ENCODE data around the gene WNT7B. TPM values are rescaled to one million over a fixed set of nuclear protein-coding genes. Genes with fewer than 3 reads are reported as not detected.
A peak's percentile ranks its signal among the peaks of the same experiment; 100 is the strongest.

Gene WNT7B
- total RNA-seq, 4 donors from 2014 or later: 18.7 to 54.4 (median 44.1) TPM

GRCh38 chr22:45995405-45996101 is 18.6 kb upstream of the WNT7B start:
- TF ChIP-seq POLR2A (IDR thresholded peaks at IDR 0.05) (no peak), POLR2AphosphoS5 (IDR thresholded peaks at IDR 0.05) (no peak), EP300 (IDR thresholded peaks at IDR 0.05) (no peak)
- TF ChIP-seq, protein P1, sequence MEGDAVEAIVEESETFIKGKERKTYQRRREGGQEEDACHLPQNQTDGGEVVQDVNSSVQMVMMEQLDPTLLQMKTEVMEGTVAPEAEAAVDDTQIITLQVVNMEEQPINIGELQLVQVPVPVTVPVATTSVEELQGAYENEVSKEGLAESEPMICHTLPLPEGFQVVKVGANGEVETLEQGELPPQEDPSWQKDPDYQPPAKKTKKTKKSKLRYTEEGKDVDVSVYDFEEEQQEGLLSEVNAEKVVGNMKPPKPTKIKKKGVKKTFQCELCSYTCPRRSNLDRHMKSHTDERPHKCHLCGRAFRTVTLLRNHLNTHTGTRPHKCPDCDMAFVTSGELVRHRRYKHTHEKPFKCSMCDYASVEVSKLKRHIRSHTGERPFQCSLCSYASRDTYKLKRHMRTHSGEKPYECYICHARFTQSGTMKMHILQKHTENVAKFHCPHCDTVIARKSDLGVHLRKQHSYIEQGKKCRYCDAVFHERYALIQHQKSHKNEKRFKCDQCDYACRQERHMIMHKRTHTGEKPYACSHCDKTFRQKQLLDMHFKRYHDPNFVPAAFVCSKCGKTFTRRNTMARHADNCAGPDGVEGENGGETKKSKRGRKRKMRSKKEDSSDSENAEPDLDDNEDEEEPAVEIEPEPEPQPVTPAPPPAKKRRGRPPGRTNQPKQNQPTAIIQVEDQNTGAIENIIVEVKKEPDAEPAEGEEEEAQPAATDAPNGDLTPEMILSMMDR (IDR thresholded peaks at IDR 0.05): no peak
- Histone ChIP-seq H3K4me1 (peaks cover 50% of the 10 kb centered on the region), H3K9me3 (no peaks in the 10 kb centered on the region), H3K4me3 (no peak overlapping the region), H3K36me3 (no peaks in the 10 kb centered on the region), H3K27ac (no peak overlapping the region), H3K27me3 (no peaks in the 10 kb centered on the region)
- DNase-seq (ENCODE audit: low spot score in 2 of 2): no peak
- 74% methylated on average over 22 of the region's 27 CpGs for WGBS

DNA sequence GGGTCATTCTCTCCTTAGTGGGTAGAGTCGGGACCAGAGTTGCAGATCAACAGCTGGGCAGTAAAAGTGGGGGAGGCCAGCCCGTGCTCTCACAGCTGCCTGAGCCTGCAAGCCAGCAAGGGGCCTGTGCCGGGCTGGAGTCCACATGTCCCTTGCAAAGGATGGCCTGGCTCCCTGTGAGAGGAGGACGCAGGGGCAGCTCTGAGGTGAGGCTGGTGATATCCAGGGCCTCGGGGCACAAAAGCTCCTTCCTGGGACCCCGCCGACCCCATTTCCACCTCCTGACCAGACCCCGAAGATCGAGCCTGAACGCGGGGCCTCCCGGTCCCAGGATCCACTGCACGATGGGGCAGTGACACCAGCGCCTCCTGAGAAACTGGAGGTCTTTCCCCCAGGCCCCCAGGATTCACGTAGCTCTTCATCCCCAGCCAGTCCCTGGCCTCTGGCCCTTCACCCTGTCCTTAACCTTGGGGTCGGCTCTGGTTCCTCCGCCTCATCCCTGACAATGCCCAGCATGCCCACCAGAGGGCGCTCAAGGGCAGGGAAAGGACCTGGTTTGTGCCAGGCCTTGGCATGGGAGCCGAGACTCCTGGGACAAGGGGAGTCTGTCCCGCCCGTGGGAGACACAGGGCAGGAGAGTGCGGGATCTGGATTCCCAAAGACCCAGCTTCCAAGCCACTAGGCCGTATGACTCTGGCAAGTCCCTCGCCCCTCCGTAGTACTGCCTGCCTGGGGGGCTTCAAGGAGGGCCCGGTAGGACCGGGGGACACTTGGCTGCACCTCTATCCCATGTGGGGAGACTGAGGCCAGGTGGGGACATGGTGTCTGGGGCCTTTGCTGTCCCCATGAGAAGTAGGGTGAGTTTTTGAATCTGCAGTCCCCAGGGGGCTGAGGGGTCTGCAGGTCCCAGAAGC is 17.8 kb upstream of the WNT7B start:
- Histone ChIP-seq H3K27ac (no peak overlapping the region), H3K4me1 (peaks cover 50% of the 10 kb centered on the region)
- DNase-seq (ENCODE audit: low spot score in 2 of 2): peak; percentile 91 to 92

DNA sequence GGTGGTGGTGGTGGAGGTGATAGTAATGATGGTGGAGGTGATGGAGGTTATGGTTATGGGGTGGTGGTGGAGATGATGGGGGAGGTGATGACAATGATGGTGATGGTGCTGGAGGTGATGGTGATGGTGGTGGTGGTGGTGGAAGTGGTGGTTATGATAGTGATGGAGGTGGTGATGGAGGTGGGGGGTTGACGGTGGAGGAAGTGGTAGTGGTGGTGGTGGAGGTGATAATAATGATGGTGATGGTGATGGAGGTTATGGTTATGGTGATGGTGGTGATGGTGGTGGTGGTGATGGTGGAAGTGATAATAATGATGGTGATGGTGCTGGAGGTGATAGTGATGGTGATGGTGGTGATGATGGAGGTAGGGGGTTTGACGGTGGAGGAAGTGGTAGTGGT is 16.9 kb upstream of the WNT7B start:
- H3K27ac ChIP-seq: no peak overlapping the region
- H3K27me3 ChIP-seq: no peaks in the 10 kb centered on the region
- TF ChIP-seq POLR2AphosphoS5 (IDR thresholded peaks at IDR 0.05): no peak
- TF ChIP-seq POLR2A (IDR thresholded peaks at IDR 0.05): no peak
- TF ChIP-seq, protein P1 (IDR thresholded peaks at IDR 0.05): no peak
- no peak for TF ChIP-seq EP300 (IDR thresholded peaks at IDR 0.05)
- H3K4me1 ChIP-seq: peaks cover 45% of the 10 kb centered on the region
- no peaks in the 10 kb centered on the region for H3K9me3 ChIP-seq
- no peak overlapping the region for H3K4me3 ChIP-seq
- DNase-seq (ENCODE audit: low spot score in 2 of 2): no peak
- no peaks in the 10 kb centered on the region for H3K36me3 ChIP-seq
- WGBS: 63% methylated on average over 2 of the region's 2 CpGs

More for the DNA sequence above, 17.8 kb upstream of the WNT7B start:
- Histone ChIP-seq H3K9me3 (no peaks in the 10 kb centered on the region), H3K4me3 (no peak overlapping the region), H3K27me3 (no peaks in the 10 kb centered on the region), H3K36me3 (no peaks in the 10 kb centered on the region)
- WGBS: 31% methylated on average over 16 of the region's 27 CpGs
- peak in 1 of 3 donors; percentile 49 for TF ChIP-seq POLR2AphosphoS5 (IDR thresholded peaks at IDR 0.05)
- TF ChIP-seq, protein P1 (IDR thresholded peaks at IDR 0.05): peak; percentile 93 to 94
- no peak for TF ChIP-seq EP300 (IDR thresholded peaks at IDR 0.05)
- no peak for TF ChIP-seq POLR2A (IDR thresholded peaks at IDR 0.05)

- Histone ChIP-seq H3K9me3 (no peaks in the 10 kb centered on the region), H3K36me3 (no peaks in the 10 kb centered on the region), H3K4me1 (peaks cover 39% of the 10 kb centered on the region), H3K27ac (no peak overlapping the region), H3K4me3 (no peak overlapping the region), H3K27me3 (no peaks in the 10 kb centered on the region)
- 97% methylated on average over 5 of the region's 5 CpGs for WGBS
- DNase-seq (ENCODE audit: low spot score in 2 of 2): no peak
- no peak for TF ChIP-seq EP300 (IDR thresholded peaks at IDR 0.05)
- TF ChIP-seq, protein P1 (IDR thresholded peaks at IDR 0.05): no peak
- TF ChIP-seq POLR2AphosphoS5 (IDR thresholded peaks at IDR 0.05): no peak
- no peak for TF ChIP-seq POLR2A (IDR thresholded peaks at IDR 0.05)
Observed at GRCh38 chr22:45993143-45993692, 16.3 kb upstream of the WNT7B start.

GRCh38 chr22:45992737-45993136 is 15.8 kb upstream of the WNT7B start:
- no peak overlapping the region for H3K27ac ChIP-seq
- peaks cover 34% of the 10 kb centered on the region for H3K4me1 ChIP-seq
- H3K27me3 ChIP-seq: no peaks in the 10 kb centered on the region
- H3K9me3 ChIP-seq: no peaks in the 10 kb centered on the region
- TF ChIP-seq POLR2A (IDR thresholded peaks at IDR 0.05): no peak
- no peak overlapping the region for H3K4me3 ChIP-seq
- WGBS: 92% methylated on average over 3 of the region's 3 CpGs
- DNase-seq (ENCODE audit: low spot score in 2 of 2): no peak
- H3K36me3 ChIP-seq: no peaks in the 10 kb centered on the region

Data from suprapubic skin (tissue), 4 donors.